GM18951 (cell line): ENCODE measurements around the gene RNF112.
A peak's percentile ranks its signal among the peaks of the same experiment; 100 is the strongest.

Experiments used
- POLR2A ChIP-seq: IDR thresholded peaks from 4 replicates; pipeline ENCODE4 v1.6.1; 2011; ENCODE audit warnings: mild to moderate bottlenecking; ENCODE audit not compliant: insufficient read length, insufficient read depth; ENCODE audit errors: extremely low read depth
- in situ Hi-C: fragments of 300-500 bp; cut with MboI; formaldehyde crosslinking; loops from one replicate; pipeline ENCODE4 v1.12.0; 2022; ENCODE audit warnings: low sequenced_read_pairs, mixed read lengths, inconsistent platforms; ENCODE audit not compliant: unreplicated experiment

RNF112 gene, protein sequence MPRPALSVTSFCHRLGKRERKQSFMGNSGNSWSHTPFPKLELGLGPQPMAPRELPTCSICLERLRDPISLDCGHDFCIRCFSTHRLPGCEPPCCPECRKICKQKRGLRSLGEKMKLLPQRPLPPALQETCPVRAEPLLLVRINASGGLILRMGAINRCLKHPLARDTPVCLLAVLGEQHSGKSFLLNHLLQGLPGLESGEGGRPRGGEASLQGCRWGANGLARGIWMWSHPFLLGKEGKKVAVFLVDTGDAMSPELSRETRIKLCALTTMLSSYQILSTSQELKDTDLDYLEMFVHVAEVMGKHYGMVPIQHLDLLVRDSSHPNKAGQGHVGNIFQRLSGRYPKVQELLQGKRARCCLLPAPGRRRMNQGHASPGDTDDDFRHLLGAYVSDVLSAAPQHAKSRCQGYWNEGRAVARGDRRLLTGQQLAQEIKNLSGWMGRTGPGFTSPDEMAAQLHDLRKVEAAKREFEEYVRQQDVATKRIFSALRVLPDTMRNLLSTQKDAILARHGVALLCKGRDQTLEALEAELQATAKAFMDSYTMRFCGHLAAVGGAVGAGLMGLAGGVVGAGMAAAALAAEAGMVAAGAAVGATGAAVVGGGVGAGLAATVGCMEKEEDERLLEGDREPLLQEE

DNA sequence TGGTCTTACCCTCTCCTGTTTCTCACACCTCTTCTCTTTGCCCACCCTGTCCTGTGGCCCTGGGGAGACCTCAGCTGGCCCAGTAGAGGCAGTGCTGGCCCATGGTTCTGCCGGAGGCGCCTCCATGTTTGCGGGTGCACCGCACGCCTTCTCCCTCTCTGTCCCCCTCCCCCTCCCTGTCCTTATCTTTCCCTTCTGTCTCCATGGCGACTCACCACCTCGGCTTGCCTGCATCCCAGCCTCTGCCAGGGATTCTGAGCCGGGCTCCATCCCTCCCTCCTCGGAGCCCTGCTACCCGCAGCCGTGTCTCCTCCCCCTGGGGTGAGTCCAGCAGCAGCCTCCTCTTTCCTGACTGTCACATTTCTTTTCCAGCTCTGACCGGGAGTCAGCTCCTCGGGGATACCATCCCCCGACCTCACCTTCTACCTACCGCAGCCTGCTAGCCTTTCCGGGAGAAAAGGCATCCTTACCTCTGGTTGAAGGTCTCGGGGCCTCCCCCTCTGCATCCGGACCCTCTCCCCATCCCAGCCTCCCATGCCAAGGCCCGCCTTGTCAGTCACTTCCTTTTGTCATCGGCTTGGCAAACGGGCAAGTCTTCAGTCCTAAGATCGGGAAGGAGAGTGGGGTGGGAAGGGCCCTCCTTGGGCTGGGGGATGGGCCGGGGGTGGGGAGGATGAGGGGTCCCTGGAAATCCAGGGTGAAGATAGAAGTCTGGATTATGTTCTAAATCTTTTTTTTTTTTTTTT is at the start of gene RNF112:
TSS of gene RNF112 (plus strand) at position 358 of the 746 bp plus-strand sequence. CDS start at position 535, 177 bp downstream.
- no peak for TF ChIP-seq POLR2A
- in situ Hi-C loops: no loop called here

DNA sequence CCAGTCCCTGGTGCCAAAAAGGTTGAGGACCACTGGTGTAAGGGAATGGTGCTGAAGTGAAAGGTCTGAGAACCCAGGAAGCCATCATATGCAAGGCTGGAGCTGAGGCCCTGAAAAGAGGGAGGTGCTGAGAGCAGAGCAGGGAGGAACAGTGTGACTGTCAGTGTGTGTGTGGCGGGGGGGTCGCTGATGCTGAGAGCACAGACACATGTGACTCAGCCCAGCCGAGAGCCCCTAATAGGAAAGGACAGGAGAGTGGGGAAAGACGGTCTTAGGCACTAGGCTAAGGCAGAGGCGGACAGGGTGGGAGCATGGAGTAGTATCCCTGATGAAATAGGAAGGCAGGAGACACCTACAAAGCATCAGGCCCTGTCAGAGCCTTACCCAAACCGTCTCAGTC is 49.7 kb upstream of the RNF112 start:
- TF ChIP-seq POLR2A: no peak
- in situ Hi-C loops: loop anchor here (25.0 kb wide), 1 partner anchor 401 kb away; no protein-coding TSS in a partner anchor

DNA sequence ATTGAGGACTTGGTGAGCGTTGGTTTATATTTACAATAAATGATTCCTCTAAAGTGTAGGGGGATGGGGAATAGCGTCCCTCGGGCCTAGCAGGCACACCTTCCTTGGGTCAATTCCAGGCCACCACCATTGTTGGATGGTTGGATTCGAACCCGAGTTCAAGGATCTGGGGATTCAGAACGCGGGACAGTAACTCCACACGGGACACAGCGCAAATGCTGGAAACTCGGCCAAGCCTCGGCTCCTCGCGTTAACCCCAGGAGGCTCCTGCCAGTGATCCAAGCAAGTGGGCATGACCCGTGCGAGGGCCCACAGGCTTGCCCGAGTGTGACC is 49.1 kb upstream of the RNF112 start:
- no peak for TF ChIP-seq POLR2A
- in situ Hi-C loops: loop anchor here (25.0 kb wide), 1 partner anchor 400 kb away; no protein-coding TSS in a partner anchor

DNA sequence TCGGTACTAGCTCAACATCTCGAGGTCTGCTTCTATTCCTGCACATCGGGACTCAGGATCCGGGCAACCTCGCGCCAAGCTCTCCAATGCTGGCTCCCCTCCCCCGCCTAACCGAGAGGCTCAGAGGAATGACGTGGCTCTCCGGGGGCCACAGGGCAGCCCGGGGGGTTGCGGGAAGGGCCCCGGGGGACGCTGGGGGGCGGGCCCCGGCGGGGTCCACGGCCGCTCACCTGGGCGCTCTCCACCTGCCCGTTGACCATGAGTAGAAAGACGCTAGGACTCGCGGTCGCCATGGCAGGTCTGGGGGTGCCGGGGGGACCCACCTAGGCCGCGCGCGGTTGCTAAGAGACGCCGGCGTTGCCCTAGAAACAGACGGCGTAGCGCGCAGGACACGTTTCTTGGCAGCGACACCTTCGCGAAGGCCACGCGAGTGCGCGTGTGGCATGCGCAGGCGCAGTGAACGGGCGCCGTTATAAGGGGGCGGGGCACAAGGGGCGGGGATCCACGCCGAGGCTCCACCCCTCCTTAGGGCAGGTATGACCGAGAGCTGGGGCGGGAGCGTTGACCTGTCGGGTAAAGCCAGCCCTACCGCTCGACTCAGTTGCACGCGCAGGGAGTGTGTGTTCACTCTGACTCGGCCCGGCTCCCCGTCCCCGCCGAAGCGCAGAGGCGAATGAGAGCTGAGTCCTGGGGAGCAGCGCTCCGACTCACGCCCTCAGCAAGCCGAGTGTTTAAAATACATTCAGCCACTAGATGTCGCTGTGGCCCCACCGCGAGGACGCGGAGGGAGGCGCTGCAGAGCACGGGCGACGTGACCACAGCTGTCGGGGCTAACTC is 48.5 kb upstream of the RNF112 start, which contains the start of gene B9D1:
TSS of gene B9D1 (minus strand) at position 447 of the 837 bp plus-strand sequence. CDS start at position 293, 154 bp downstream.
- in situ Hi-C loops: loop anchor here (25.0 kb wide), 1 partner anchor 400 kb away; no protein-coding TSS in a partner anchor
- TF ChIP-seq POLR2A: peak; percentile 35

DNA sequence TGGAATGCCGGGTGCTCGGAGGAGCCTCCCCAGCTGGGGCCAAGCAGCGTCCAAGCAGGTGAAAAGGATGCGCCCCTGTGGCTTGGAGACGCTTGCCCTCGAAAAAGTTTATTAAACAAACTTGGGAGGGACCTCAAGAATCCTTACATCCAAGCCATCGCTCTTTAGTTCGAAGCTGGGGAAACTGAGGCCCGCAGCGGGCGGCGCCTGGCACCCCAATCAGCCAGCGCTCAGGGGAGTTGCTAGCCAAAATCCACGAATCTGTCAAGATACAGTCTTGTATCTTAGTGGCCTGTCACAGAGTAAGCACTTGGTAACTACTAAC is 48.0 kb upstream of the RNF112 start:
- TF ChIP-seq POLR2A: no peak
- in situ Hi-C loops: loop anchor here (25.0 kb wide), 1 partner anchor 399 kb away; no protein-coding TSS in a partner anchor

DNA sequence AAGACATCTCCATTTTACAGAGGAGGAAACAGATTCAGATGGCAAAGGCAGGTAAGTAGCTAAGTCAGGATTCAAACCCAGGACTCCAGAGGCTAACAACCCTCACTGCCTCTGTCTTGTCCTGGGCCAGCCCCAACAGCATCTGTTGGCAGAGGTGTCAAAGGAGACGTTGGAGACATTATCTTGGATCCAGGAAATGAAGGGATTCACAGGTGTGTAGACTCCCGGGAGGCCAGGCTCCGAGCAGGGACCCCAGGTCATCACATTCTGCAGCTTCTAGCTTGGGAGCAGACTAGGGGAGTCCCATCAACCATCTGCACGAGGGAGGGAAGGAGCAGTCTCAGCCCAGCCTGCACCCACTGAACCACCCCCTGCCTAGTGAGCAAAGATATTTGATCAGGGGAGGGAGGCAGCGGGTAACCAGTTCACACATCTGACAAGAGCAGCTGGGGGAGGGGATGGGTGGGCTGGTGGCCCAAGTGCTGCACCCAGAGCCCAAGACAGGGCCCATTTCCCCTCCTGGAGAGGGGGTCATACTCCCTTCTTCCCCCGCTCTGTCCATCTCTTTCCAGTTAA is 47.5 kb upstream of the RNF112 start:
- in situ Hi-C loops: loop anchor here (25.0 kb wide), 1 partner anchor 399 kb away; no protein-coding TSS in a partner anchor
- no peak for TF ChIP-seq POLR2A

DNA sequence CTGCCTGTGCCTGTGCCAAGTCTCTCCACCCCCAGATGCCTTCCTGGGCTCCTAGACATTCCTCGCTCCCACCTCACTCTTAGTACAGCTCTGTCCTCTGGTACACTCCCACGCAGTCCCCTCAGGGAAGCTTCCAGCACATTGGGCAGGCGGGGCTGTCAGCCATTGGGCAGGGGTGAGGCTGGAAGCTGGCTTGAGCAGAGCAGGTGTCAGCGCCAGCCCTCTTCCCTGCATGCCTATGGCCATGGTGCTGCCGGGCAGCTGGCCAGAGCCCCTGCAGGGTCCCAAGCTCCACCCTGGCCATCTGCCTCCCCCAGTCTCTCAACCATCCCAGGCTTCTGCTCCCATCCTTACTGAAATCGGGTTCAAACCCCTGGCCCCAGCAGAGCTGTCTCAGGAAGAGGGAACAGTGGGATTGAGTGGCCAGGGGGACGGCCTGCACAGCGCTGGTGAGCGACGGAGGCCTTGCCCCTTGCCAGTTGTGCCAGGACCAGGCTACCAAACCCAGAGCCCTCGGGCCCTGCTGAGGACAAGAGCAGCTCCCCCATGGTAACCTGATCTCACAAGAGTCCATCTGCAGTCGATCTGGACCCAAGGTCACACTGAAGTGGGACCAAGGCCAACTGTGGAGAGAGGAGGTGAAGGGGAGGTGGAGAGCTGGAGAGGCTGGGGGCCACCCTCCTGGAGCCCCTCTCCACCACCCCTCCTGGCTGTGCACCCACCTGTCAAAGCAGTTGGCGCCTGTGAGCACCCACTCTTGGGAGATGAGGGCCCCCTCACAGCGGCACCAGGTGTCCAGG is 46.1 kb upstream of the RNF112 start:
- in situ Hi-C loops: loop anchor here (25.0 kb wide), 1 partner anchor 397 kb away; no protein-coding TSS in a partner anchor

DNA sequence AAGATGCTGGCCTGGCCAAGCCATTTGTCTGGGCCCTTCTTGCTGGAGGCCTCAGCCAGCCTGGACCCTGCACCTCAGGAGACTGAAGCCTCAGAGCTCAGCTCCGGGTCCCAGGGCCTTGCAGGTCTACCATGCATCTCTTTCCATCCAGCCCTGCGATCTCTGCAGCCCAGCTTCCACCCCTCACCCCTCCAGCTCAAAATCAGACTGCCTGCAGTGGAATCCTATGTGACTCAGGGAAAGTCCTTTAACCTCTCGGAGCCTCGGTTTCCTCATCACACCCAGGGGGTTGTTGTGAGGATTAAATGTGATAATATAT is 45.6 kb upstream of the RNF112 start:
- in situ Hi-C loops: loop anchor here (25.0 kb wide), 1 partner anchor 397 kb away; no protein-coding TSS in a partner anchor
- no peak for TF ChIP-seq POLR2A

More for the DNA sequence above, 46.1 kb upstream of the RNF112 start:
- TF ChIP-seq POLR2A: no peak

DNA sequence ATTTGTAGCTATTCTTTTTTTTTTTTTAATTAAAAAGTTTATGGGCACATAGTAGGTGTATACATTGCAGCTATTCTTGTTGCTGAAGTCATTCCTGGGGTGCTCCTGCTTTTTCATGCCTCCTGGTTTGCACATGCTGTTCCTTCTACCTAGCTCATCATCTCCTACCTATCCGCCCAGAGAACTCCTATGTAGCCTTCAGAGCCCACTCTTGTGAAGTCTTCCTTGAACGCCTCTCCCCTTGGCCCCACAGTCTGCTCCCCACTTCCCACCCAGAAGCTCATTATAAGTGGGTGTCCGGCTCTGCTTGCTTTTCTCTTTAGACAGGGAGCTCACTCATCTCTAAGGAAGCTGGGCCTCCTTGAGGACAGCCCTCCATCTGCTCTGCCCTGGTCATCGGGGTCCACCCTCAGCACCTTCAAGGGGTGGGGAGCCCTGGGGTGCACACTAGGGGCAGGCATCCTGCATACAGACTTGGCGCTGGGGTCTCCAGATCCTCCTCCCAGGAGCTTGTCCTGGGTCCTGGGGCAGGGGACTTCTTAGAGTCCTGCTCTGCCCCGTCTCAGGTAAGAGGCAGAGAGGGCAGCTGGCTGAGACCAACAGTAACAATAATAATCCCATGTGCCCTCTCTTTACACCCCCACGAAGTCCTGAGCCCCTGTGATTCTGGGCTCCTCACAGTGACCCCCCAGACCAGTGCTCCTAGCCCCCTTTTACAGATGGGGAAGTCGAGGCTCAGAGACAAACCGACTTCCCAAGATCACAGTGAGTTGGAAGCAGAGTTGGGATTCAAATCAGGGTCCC is 45.0 kb upstream of the RNF112 start:
- TF ChIP-seq POLR2A: no peak
- in situ Hi-C loops: loop anchor here (25.0 kb wide), 1 partner anchor 396 kb away; no protein-coding TSS in a partner anchor

DNA sequence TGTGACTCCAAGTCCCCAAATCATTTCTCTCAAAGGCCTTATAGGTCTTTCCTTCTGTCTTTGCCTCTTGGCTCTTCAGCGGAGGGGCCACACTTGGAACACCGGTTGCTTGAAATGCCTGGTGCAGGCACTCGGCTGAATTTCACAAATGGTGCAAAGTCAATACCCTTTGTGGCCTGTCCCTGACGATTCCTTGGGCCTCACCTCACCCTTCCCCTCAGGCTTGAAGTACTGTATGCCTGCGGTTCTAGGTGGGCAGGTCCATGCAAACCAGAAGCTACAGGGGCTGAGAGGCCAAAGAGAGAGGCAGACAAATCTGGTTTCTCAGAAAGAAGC is 44.4 kb upstream of the RNF112 start:
- in situ Hi-C loops: loop anchor here (25.0 kb wide), 1 partner anchor 396 kb away; no protein-coding TSS in a partner anchor
- TF ChIP-seq POLR2A: no peak

DNA sequence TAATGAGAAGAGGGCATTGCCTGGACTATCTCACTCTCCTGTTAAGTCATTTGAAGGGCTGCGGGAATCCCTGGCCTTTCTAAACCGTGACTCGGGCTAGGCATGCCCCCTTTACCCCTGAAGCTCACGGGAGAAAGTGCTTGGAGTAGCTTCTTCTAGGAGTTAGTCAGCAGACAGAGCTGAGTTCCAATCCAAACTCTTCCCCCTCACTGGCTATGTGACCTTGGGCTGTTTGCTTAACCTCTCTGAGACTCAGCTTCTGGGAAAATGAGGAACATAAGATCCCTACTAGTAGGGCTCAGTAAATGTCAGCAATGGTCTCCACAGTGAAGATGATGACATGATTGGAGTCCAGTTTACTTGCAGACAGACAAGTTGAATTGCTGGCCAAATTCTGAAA is 42.8 kb upstream of the RNF112 start:
- in situ Hi-C loops: loop anchor here (25.0 kb wide), 1 partner anchor 394 kb away; no protein-coding TSS in a partner anchor
- TF ChIP-seq POLR2A: no peak
